ENCODE results near the gene TTC31. TPM values are rescaled to one million over a fixed set of nuclear protein-coding genes. Genes with fewer than 3 reads are reported as not detected.
A peak's percentile ranks its signal among the peaks of the same experiment; 100 is the strongest.

Gene TTC31
- total RNA-seq, 2 experiments from 2014 or later = 20.6 to 26.1 TPM

GRCh38 chr2:74503506-74504475 lies 20.9 kb downstream of the TTC31 start:
- Mint-ChIP-seq H3K36me3 (ENCODE audit: low read depth) (peaks cover 37% of the 10 kb centered on the region), H3K27me3 (peaks cover 82% of the 10 kb centered on the region), H3K4me3 (peak overlapping the region; percentile 75), H3K4me1 (ENCODE audit: low read depth) (peaks cover 85% of the 10 kb centered on the region), H3K27ac (no peak overlapping the region), H3K9me3 (no peaks in the 10 kb centered on the region)
- CTCF ChIA-PET = interaction anchor here (1.1 to 2.1 kb wide), 3 partner anchors 21 to 325 kb away, joined by 3 to 7 read pairs (median 3); partner anchors contain the start of genes CCDC142, MOB1A and TTC31
- H3K27me3 ChIP-seq (ENCODE audit: control insufficient read depth in 1 of 2, insufficient read depth in 2 of 2, low read length in 2 of 2) = peaks cover 57 to 60% of the 10 kb centered on the region in 2 experiments
- peak overlapping the region; percentile 53 for H3K4me3 ChIP-seq (ENCODE audit: low read length)
- TF ChIP-seq CTCF (IDR thresholded peaks at IDR 0.05) = no peak
- ATAC-seq (ENCODE audit: poor library complexity) = no peak
- H3K9me3 ChIP-seq (ENCODE audit: control insufficient read depth in 1 of 2, insufficient read depth in 1 of 2, low read length in 2 of 2) = peaks cover 0 to 24% of the 10 kb centered on the region in 2 experiments
- intact Hi-C loops (cut with DNase I, micrococcal nuclease) = no loop called here
- peaks cover 65% of the 10 kb centered on the region for H3K4me1 ChIP-seq (ENCODE audit: insufficient read depth, low read length)
- no peak for DNase-seq
- POLR2A ChIA-PET = interaction anchor here (0.6 to 1.6 kb wide), 8 partner anchors 9 to 306 kb away, joined by 3 to 6 read pairs (median 3); partner anchors contain the start of genes AUP1, C2orf81, CCDC142 and HTRA2
- peaks cover 18% of the 10 kb centered on the region for H3K36me3 ChIP-seq (ENCODE audit: insufficient read depth, low read length)
- no peak overlapping the region for H3K27ac ChIP-seq (ENCODE audit: low read depth in 1 of 2, low read length in 2 of 2)

GRCh38 chr2:74504591-74504990 lies 21.7 kb downstream of the TTC31 start:
- H3K27me3 Mint-ChIP-seq = peaks cover 78% of the 10 kb centered on the region

More at GRCh38 chr2:74504591-74504990, 21.7 kb downstream of the TTC31 start:
- H3K27ac ChIP-seq (ENCODE audit: low read depth in 1 of 2, low read length in 2 of 2) = no peak overlapping the region
- peak overlapping the region; percentile 18 for H3K27ac Mint-ChIP-seq
- H3K27me3 ChIP-seq (ENCODE audit: control insufficient read depth in 1 of 2, insufficient read depth in 2 of 2, low read length in 2 of 2) = peaks cover 49 to 52% of the 10 kb centered on the region in 2 experiments
- TF ChIP-seq CTCF (IDR thresholded peaks at IDR 0.05) = no peak
- H3K4me1 Mint-ChIP-seq (ENCODE audit: low read depth) = peaks cover 81% of the 10 kb centered on the region
- H3K4me3 Mint-ChIP-seq = peak overlapping the region; percentile 75
- peaks cover 18% of the 10 kb centered on the region for H3K36me3 ChIP-seq (ENCODE audit: insufficient read depth, low read length)
- intact Hi-C loops (cut with DNase I, micrococcal nuclease) = no loop called here
- DNase-seq (no peak), ATAC-seq (ENCODE audit: poor library complexity) (no peak)
- H3K9me3 ChIP-seq (ENCODE audit: control insufficient read depth in 1 of 2, insufficient read depth in 1 of 2, low read length in 2 of 2) = peaks cover 0 to 17% of the 10 kb centered on the region in 2 experiments
- H3K4me1 ChIP-seq (ENCODE audit: insufficient read depth, low read length) = peaks cover 57% of the 10 kb centered on the region
- ChIA-PET CTCF (interaction anchor here (0.6 to 2.1 kb wide), 3 partner anchors 17 to 27 kb away, joined by 3 to 7 read pairs (median 4); partner anchors contain the start of genes CCDC142 and TTC31), POLR2A (interaction anchor here (0.9 to 1.6 kb wide), 3 partner anchors 9 to 32 kb away, joined by 3 to 5 read pairs (median 3); partner anchors contain the start of gene MRPL53)
- H3K36me3 Mint-ChIP-seq (ENCODE audit: low read depth) = peaks cover 37% of the 10 kb centered on the region
- H3K4me3 ChIP-seq (ENCODE audit: low read length) = no peak overlapping the region
- H3K9me3 Mint-ChIP-seq = no peaks in the 10 kb centered on the region
